Measurements from ENCODE around the gene KIAA1755. TPM values are rescaled to one million over a fixed set of nuclear protein-coding genes. Genes with fewer than 3 reads are reported as not detected.

The KIAA1755 gene
- total and polyA plus RNA-seq, 2 of the 4 experiments (the other 2 are of a cell fraction), result 2.5 to 5.1 TPM

DNA sequence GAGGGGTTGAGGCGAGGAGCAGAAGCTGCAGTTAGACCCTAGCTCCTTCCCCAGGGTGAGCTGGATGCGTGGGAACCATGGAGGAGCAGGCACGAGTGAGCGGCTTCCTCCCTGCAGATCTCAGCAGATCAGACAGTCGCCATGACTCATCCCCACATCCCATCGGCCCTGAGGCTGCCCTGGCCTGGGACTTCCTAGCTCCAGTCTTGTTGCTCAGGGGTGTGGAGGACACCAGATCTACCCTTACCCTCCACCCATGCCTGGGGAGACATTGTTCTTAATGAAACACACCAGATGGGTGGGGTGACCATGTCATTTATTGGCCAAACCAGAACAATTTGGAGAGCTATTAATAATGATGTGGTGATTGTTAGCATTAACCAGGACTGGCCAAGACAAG lies 59.2 kb downstream of the KIAA1755 start:
- H3K4me2 ChIP-seq (ENCODE audit: low read depth, low read length), result no peak overlapping the region

More for the DNA sequence above, 59.2 kb downstream of the KIAA1755 start:
- H3K23ac ChIP-seq (ENCODE audit: low read depth, low read length), result no peak overlapping the region
- intact Hi-C loops (cut with micrococcal nuclease) (no loop called here), in situ Hi-C loops (cut with MboI; ENCODE audit: low sequenced_read_pairs) (no loop called here), dilution Hi-C loops (cut with HindIII; ENCODE audit: low sequenced_read_pairs, unreplicated experiment) (no loop called here)
- H3K4me1 ChIP-seq (ENCODE audit: control insufficient read depth, insufficient read depth, low read length), result peaks cover 27% of the 10 kb centered on the region
- H3K36me3 ChIP-seq (ENCODE audit: control insufficient read depth, insufficient read depth, low read length), result no peaks in the 10 kb centered on the region
- POLR2A ChIA-PET (ENCODE audit: unreplicated experiment), result no interaction called here
- peak overlapping the region; percentile 66 for H2BK20ac ChIP-seq (ENCODE audit: low read depth, low read length)
- peak; percentile 93 for DNase-seq
- peak overlapping the region; percentile 44 for H3K18ac ChIP-seq (ENCODE audit: low read depth, low read length)
- peak overlapping the region; percentile 76 for H2BK120ac ChIP-seq (ENCODE audit: low read depth, low read length)
- H3K9me3 ChIP-seq (ENCODE audit: control insufficient read depth, insufficient read depth, low read length), result no peaks in the 10 kb centered on the region
- peak overlapping the region; percentile 62 for H4K91ac ChIP-seq (ENCODE audit: insufficient read depth, low read depth, low read length)
- peak overlapping the region; percentile 73 for H3K14ac ChIP-seq (replicated peaks; ENCODE audit: low read depth, low read length)
- no peak overlapping the region for H3K56ac ChIP-seq (ENCODE audit: extremely low read depth, insufficient read depth, low read length)
- peak overlapping the region; percentile 69 for H2AFZ ChIP-seq (replicated peaks; ENCODE audit: low read length, poor library complexity)
- H3K9me1 ChIP-seq (ENCODE audit: insufficient read depth, low read length), result peaks cover 31% of the 10 kb centered on the region
- H3K4ac ChIP-seq (ENCODE audit: low read depth, low read length), result peak overlapping the region; percentile 61
- BruUV-seq (replicated peaks), result no TSS peak
- peak overlapping the region; percentile 92 for H2AK9ac ChIP-seq (replicated peaks; ENCODE audit: low read depth, low read length, poor library complexity)
- peak overlapping the region; percentile 68 for H2BK5ac ChIP-seq (ENCODE audit: low read depth, low read length, poor library complexity, severe bottlenecking)
- CTCF ChIA-PET, result no interaction called here
- TF ChIP-seq SMC3 (IDR thresholded peaks at IDR 0.05; ENCODE audit: low read depth, low read length) (0 out of 2 replicates have a peak, but pooled peaks have one; percentile 6), CHD1 (IDR thresholded peaks at IDR 0.05; ENCODE audit: low read depth, low read length) (no peak), BHLHE40 (IDR thresholded peaks at IDR 0.05; ENCODE audit: low read depth, low read length) (peak; percentile 91), MAFK (IDR thresholded peaks at IDR 0.05; ENCODE audit: low read depth, low read length) (0 out of 2 replicates have a peak, but pooled peaks have one; percentile 23), FOS (IDR thresholded peaks at IDR 0.05; ENCODE audit: low read depth, low read length) (peak; percentile 89), MAZ (IDR thresholded peaks at IDR 0.05; ENCODE audit: borderline replicate concordance, low read depth, low read length) (0 out of 2 replicates have a peak, but pooled peaks have one; percentile 18)
- TF ChIP-seq, protein P1, sequence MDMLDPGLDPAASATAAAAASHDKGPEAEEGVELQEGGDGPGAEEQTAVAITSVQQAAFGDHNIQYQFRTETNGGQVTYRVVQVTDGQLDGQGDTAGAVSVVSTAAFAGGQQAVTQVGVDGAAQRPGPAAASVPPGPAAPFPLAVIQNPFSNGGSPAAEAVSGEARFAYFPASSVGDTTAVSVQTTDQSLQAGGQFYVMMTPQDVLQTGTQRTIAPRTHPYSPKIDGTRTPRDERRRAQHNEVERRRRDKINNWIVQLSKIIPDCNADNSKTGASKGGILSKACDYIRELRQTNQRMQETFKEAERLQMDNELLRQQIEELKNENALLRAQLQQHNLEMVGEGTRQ (IDR thresholded peaks at IDR 0.05; ENCODE audit: low read depth, low read length), result no peak
- TF ChIP-seq, protein P2, sequence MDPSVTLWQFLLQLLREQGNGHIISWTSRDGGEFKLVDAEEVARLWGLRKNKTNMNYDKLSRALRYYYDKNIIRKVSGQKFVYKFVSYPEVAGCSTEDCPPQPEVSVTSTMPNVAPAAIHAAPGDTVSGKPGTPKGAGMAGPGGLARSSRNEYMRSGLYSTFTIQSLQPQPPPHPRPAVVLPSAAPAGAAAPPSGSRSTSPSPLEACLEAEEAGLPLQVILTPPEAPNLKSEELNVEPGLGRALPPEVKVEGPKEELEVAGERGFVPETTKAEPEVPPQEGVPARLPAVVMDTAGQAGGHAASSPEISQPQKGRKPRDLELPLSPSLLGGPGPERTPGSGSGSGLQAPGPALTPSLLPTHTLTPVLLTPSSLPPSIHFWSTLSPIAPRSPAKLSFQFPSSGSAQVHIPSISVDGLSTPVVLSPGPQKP (IDR thresholded peaks at IDR 0.05; ENCODE audit: borderline replicate concordance, low read depth, low read length), result no peak
- H2AK5ac ChIP-seq (ENCODE audit: low read depth, low read length), result peak overlapping the region; percentile 90
- no peak overlapping the region for H3K9ac ChIP-seq (ENCODE audit: low read depth, low read length)
- H3K4me3 ChIP-seq (ENCODE audit: insufficient read depth, low read depth, low read length), result no peak overlapping the region
- H4K5ac ChIP-seq (ENCODE audit: low read depth, low read length), result peak overlapping the region; percentile 58; the same call in 1 of the 2 replicates
- peak overlapping the region in 1 of 2 experiments; percentile 84; a peak in 2 of 4 replicates for H4K8ac ChIP-seq (ENCODE audit: low read depth in 2 of 2, low read length in 2 of 2)
- ATAC-seq (ENCODE audit: low read depth), result peak; percentile 63
- no peaks in the 10 kb centered on the region for H3K27me3 ChIP-seq (ENCODE audit: control insufficient read depth, insufficient read depth, low read length)
- no peaks in the 10 kb centered on the region for H4K20me1 ChIP-seq (ENCODE audit: insufficient read depth, low read length)
- no peaks in the 10 kb centered on the region for H3K79me1 ChIP-seq (ENCODE audit: low read depth in 1 of 2, low read length in 2 of 2)
- WGBS, 2 experiments (ENCODE audit: extremely low coverage in 2 of 2, insufficient read length in 1 of 2), result 100% methylated on average over 1 of the region's 6 CpGs; no CpG with 5 or more reads in 1 of the 2 experiments
- H2BK15ac ChIP-seq (ENCODE audit: low read depth, low read length), result peak overlapping the region; percentile 86; the same call in 2 of the 3 replicates
- 0 out of 2 replicates have a peak overlapping the region, but pooled peaks have one; percentile 10 for H3K27ac ChIP-seq (ENCODE audit: insufficient read depth, low read length)

Data from IMR-90 (cell line).